ENCODE results near the gene NFKBIZ. TPM values are rescaled to one million over a fixed set of nuclear protein-coding genes. Genes with fewer than 3 reads are reported as not detected.

The NFKBIZ gene
- total and polyA plus RNA-seq, 9 of the 15 experiments (the other 6 are each of a cell fraction or from before 2014, with no cell fraction given): 1.2 to 13.7 (median 5.7) TPM

DNA sequence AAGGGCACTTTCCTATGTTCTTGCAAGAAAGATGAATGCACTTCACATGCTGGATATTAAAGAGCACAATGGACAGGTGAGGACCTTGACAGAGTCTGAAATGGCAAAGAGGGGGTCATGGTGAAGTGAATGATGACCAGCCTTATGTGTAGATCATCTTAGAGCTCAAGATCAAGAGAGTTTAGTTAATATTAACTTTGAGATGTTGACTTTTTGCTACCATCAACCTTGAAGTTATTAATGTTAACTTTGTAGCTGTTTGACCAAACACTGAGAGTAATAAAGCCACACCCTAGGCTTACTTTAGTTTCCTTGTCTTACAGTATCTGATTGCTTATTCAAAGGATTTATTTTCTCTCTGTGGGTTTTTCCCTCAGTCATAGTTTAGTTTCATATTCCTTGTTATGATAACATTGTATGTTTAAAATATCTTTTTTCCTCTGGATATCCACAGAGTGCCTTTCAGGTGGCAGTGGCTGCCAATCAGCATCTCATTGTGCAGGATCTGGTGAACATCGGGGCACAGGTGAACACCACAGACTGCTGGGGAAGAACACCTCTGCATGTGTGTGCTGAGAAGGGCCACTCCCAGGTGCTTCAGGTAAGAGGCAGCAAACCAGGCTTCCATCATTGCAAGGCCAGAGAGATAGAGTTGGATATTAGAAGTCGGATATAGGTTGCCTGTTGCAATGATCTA is 5.4 kb downstream of the NFKBIZ start (continued):
- TF ChIP-seq, protein P1, sequence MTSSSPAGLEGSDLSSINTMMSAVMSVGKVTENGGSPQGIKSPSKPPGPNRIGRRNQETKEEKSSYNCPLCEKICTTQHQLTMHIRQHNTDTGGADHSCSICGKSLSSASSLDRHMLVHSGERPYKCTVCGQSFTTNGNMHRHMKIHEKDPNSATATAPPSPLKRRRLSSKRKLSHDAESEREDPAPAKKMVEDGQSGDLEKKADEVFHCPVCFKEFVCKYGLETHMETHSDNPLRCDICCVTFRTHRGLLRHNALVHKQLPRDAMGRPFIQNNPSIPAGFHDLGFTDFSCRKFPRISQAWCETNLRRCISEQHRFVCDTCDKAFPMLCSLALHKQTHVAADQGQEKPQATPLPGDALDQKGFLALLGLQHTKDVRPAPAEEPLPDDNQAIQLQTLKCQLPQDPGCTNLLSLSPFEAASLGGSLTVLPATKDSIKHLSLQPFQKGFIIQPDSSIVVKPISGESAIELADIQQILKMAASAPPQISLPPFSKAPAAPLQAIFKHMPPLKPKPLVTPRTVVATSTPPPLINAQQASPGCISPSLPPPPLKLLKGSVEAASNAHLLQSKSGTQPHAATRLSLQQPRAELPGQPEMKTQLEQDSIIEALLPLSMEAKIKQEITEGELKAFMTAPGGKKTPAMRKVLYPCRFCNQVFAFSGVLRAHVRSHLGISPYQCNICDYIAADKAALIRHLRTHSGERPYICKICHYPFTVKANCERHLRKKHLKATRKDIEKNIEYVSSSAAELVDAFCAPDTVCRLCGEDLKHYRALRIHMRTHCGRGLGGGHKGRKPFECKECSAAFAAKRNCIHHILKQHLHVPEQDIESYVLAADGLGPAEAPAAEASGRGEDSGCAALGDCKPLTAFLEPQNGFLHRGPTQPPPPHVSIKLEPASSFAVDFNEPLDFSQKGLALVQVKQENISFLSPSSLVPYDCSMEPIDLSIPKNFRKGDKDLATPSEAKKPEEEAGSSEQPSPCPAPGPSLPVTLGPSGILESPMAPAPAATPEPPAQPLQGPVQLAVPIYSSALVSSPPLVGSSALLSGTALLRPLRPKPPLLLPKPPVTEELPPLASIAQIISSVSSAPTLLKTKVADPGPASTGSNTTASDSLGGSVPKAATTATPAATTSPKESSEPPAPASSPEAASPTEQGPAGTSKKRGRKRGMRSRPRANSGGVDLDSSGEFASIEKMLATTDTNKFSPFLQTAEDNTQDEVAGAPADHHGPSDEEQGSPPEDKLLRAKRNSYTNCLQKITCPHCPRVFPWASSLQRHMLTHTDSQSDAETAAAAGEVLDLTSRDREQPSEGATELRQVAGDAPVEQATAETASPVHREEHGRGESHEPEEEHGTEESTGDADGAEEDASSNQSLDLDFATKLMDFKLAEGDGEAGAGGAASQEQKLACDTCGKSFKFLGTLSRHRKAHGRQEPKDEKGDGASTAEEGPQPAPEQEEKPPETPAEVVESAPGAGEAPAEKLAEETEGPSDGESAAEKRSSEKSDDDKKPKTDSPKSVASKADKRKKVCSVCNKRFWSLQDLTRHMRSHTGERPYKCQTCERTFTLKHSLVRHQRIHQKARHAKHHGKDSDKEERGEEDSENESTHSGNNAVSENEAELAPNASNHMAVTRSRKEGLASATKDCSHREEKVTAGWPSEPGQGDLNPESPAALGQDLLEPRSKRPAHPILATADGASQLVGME (CRISPR knock-in tag; IDR thresholded peaks at IDR 0.05): no peak
- no peak for TF ChIP-seq HIVEP1 (CRISPR knock-in tag; IDR thresholded peaks at IDR 0.05)
- TF ChIP-seq, protein P2, sequence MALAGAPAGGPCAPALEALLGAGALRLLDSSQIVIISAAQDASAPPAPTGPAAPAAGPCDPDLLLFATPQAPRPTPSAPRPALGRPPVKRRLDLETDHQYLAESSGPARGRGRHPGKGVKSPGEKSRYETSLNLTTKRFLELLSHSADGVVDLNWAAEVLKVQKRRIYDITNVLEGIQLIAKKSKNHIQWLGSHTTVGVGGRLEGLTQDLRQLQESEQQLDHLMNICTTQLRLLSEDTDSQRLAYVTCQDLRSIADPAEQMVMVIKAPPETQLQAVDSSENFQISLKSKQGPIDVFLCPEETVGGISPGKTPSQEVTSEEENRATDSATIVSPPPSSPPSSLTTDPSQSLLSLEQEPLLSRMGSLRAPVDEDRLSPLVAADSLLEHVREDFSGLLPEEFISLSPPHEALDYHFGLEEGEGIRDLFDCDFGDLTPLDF (CRISPR knock-in tag; IDR thresholded peaks at IDR 0.05): no peak
- TF ChIP-seq, protein P3, sequence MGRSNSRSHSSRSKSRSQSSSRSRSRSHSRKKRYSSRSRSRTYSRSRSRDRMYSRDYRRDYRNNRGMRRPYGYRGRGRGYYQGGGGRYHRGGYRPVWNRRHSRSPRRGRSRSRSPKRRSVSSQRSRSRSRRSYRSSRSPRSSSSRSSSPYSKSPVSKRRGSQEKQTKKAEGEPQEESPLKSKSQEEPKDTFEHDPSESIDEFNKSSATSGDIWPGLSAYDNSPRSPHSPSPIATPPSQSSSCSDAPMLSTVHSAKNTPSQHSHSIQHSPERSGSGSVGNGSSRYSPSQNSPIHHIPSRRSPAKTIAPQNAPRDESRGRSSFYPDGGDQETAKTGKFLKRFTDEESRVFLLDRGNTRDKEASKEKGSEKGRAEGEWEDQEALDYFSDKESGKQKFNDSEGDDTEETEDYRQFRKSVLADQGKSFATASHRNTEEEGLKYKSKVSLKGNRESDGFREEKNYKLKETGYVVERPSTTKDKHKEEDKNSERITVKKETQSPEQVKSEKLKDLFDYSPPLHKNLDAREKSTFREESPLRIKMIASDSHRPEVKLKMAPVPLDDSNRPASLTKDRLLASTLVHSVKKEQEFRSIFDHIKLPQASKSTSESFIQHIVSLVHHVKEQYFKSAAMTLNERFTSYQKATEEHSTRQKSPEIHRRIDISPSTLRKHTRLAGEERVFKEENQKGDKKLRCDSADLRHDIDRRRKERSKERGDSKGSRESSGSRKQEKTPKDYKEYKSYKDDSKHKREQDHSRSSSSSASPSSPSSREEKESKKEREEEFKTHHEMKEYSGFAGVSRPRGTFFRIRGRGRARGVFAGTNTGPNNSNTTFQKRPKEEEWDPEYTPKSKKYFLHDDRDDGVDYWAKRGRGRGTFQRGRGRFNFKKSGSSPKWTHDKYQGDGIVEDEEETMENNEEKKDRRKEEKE (IDR thresholded peaks at IDR 0.05; ENCODE audit: borderline replicate concordance in 1 of 2, control insufficient read depth in 1 of 2, low read depth in 2 of 2, low read length in 1 of 2): no peak
- no peak for TF ChIP-seq TEAD4 (IDR thresholded peaks at IDR 0.05; ENCODE audit: low read length)
- no peak for TF ChIP-seq TEAD4 (CRISPR knock-in tag; IDR thresholded peaks at IDR 0.05; ENCODE audit: borderline replicate concordance)
- TF ChIP-seq TEAD2 (tag; IDR thresholded peaks at IDR 0.05): no peak
- no peak for TF ChIP-seq GTF2F1 (IDR thresholded peaks at IDR 0.05; ENCODE audit: low read depth, low read length)
